Stimulated activated CD8-positive, alpha-beta memory T cell treated with anti-CD3 and anti-CD28 coated beads, Interleukin-7, amount 100 ng/mL, for 4 hours (primary cell): ENCODE data around the gene ULBP3.
"Not testable (repeated sequence)": the region's sequence is repeated elsewhere in the genome, so short reads cannot be mapped to it uniquely, and the experiment has no call there.

ENCODE experiments used
- DNase-seq, 2 donors: peaks; one replicate each; pipeline ENCODE4 v3.0.0-alpha.2; 2020; ENCODE audit warnings: low read depth in 2 of 2

The ULBP3 gene

DNA sequence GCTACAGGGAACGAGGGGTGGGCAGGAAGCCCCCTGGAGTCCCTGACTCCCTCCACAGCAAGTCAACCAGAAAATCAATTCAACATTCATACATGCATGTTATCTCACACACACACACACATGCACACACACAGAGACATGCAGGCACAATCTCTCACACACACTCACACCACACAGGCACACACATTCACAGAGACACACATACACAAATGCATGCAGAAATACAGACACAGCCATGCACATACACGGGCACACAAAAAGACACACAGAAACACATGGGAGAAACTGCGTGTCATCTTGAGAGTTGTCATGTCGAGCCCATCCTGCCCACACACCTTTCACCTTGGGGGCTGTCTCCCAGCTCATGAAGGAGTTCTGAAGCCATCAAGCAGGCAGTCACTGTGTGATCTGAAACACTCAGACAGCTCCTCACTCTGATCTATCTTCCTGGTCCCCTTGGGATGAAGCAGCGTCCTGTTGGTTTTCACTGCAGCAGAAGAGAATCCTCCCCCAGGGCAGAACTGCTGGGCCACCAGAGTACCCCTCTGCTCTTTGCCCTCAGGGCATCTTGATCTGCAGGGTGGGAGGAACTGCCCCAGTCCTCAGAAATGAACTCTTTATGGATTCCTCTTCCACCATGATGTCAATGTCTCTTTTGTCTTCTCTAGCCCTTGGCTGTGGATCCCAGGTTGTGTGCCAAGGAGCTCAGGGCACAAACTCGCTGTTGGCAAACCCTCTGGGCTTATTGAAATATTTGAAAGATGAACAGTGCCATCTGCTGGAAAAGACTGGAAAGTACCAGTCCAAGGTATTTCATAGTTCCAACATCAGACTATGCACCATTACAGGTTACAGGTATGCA is 52.4 kb downstream of the ULBP3 start:
- DNase-seq: no peak

DNA sequence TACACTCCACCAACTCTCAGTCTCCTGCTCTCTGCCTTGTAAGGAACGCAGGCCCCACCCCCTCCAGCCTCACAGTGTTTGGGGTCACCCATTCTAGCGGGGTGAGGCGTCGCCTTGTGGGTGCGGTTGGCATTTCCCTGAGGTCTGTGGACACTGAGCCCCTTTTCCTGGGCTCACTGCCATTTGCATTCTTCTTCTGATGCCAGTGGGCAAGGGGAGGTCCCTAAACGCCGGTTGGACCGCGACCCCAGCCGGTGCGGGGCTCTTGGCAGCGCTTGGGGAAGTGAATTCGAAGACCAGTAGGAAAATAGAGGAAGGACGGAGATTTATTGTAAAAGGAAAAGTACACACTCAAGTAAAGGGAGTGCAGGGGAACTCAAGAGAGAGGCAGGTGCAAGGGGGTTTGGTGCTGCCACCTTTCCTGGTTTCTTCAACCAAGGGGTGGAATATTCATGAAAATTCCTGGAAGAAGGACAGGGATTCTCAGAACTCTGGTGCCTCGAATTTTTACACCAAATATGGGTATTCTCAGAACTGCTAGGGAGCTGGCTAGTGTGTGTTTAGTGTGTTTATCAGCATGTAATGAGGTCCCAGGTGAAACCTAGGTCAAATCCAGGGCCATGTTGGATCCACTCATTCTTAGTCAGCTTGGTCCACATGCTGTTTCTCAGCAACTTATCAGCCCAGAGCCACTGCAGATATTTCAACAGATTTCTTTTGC is 53.5 kb downstream of the ULBP3 start:
- not testable (repeated sequence) for DNase-seq

DNA sequence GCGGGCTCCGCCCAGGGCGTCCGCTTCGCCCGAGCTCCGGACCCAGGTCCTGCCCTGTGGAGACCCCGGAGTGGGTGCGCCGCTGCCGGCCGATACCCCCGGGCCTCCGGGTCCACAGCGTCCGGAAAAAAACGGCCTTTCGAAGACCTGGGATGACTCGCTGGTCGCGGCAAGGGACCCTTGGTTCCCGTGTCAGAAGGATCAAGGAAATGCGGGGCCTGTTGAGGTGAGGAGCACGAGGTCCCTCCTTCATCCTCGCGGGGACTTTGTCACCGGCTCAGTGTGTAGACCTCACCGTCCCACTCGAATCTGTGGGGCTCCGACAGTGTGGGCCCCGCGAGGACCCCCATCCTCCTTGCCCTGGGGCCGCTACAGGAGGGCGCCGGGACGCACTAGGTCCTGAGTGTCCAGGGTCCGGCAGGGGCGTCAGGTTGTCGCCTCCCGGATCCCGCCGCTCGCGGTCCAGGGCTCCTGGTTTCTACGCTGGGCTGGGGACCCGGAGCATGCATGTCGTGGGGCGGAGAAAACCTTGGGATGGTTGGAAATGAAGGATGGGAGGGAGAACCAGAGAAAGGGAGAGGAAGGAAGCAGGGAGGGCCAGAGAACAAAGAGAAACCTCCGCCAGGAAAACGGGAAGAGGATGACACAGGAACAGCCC is 54.2 kb downstream of the ULBP3 start:
- DNase-seq: not testable (repeated sequence)

DNA sequence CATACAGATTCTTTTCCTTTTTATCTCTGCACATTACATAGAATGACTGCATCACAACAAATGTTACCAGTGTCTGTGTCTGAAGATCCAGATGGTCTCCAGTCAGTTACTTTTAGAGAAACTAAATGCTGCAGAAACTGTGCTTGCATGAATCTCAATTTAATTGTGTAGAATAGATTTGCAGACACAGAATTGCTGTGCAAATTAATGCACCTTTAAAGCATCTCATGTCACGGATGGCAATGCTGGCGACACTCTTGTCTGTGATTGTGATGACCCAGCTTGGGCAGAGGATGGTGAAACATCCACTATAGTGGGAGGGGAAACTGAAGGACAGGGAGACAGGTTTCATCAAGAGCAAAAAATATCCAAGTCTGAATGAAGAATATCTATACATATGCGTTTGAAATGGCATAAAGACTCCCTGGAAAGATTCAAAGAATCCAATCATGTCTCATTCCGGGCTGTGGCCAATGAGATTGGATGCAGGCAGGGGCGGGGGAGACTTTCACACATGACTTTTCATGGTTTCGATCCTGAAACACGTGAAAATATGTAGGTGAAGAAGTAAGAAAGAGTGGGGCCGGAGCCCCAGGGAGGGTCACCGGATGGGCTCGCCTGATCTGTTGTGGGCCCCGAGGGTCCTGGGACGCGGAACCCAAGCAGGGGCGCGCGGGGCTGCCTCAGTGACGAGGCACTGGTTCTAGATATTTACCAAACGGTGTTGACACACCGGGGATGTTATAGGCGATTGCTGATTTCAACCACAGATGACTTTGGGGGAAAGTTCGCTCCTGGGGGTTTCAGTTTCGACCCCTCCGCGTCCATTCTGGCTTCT is 54.9 kb downstream of the ULBP3 start:
- not testable (repeated sequence) for DNase-seq

DNA sequence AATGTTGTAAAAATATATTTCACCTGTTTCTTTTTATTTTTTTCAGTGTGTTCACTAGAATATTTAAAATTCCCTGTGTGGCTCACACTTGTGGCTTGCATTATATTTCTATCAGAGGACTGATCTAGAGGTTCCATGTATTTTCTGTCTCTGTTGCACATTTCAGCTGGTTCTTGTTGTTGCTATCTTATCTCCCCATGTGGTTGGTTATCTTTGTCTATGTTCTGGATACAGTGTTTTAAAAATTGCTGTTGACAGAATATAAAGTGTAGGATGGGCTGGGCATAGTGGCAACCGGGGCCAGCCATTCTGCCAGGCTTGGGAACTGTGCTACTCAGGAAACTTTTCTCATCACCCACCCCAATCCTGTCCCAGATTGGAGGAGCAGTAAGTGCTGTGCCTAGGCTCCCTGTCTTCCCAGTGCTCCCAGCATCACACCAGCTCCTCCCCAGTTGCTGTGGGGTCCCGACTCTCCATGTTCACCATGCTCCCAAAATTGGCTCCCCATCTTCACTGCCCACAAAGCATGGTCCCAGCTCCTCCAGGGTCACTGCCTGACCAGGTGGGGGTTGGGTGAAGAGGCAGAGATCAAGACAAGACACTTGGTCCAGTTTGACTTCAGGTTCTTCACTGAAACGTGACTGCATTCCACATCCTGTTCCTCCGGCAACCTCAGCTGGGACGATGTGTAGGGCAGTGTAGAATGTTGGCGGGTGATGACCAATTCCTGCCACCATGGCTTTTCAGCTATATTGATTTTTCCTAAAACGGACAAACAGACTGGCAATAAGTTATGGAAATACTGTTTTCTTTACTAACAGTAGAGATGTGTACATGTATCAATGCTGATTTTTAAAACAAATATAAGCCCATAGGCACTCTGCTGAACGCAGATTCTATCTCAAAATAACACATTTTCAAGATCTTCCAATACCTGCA is 55.8 kb downstream of the ULBP3 start:
- not testable (repeated sequence) for DNase-seq
